Suprapubic skin (tissue), 4 donors: ENCODE measurements around the gene LTBP2.

ENCODE experiments used
- CTCF ChIP-seq, 2 donors: fragments of 200-600 bp in 1 of 2; fragments of 450-650 bp in 1 of 2; sonication (generic) in 1 of 2; IDR thresholded peaks; one replicate each; pipeline ENCODE4 v1.5.1; 2016 to 2019; ENCODE audit warnings: antibody characterized with exemption in 2 of 2, mild to moderate bottlenecking in 1 of 2, moderate library complexity in 1 of 2
- POLR2A ChIP-seq, 2 donors: fragments of 450-650 bp; IDR thresholded peaks; one replicate each; pipeline ENCODE4 v1.6.1; 2017; ENCODE audit warnings: antibody characterized with exemption in 2 of 2, mild to moderate bottlenecking in 2 of 2, moderate library complexity in 2 of 2
- POLR2AphosphoS5 ChIP-seq, 3 donors: sonication (generic); formaldehyde crosslinking; IDR thresholded peaks; one replicate each; pipeline ENCODE4 v1.6.1; 2017; ENCODE audit warnings: antibody characterized with exemption in 3 of 3

- TF ChIP-seq CTCF (IDR thresholded peaks at IDR 0.05) (no peak), POLR2A (IDR thresholded peaks at IDR 0.05) (no peak), POLR2AphosphoS5 (IDR thresholded peaks at IDR 0.05) (no peak)
Observed at GRCh38 chr14:74613211-74613914, 1.3 kb upstream of the LTBP2 start.
